Renal cortical epithelial cell (primary cell): ENCODE measurements around the gene C6orf141. TPM values are rescaled to one million over a fixed set of nuclear protein-coding genes. Genes with fewer than 3 reads are reported as not detected.
A peak's percentile ranks its signal among the peaks of the same experiment; 100 is the strongest.
"Not testable (repeated sequence)": the region's sequence is repeated elsewhere in the genome, so short reads cannot be mapped to it uniquely, and the experiment has no call there.

Experiments
- DNase-seq: peaks from one replicate; pipeline ENCODE4 v3.0.0-alpha.2; 2011; ENCODE audit warnings: low read depth
- total RNA-seq: library from RNA; depleted of rRNA; stranded (reverse); fragments of >200 nt; gene quantifications from 2 replicates; pipeline ENCODE4 v1.2.3, GENCODE V29; 2014

The C6orf141 gene
- total RNA-seq, 1 donor from 2014 or later = 2.4 TPM

DNA sequence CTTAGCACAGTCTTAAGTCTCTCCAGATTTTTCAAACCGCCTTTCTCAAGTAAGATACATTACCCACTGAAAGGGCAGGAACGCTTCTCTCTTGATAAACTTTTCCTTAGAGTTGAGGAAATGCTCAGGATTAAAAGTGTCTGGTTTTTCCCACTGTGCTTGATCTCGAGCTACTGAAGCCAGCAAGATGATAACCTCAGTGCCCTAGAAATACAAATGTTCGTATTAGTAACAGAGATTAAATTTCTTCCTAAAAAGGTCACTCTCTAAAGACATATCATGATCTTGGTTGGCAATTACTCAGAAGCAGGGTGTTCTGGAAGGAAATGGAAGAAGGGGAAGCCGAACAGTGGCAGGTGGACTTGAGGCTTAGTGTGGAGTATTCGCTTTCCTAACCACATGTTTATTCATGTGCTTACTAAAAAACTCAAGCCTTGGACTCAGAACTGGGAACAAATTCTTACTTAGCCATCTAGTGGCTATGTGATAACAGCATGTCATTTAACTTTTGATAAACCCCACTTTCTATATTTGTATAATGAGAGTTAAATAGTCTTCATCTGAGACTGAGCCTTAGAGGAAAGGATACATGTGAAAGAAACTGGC lies 20.1 kb downstream of the C6orf141 start:
- DNase-seq = peak; percentile 60

DNA sequence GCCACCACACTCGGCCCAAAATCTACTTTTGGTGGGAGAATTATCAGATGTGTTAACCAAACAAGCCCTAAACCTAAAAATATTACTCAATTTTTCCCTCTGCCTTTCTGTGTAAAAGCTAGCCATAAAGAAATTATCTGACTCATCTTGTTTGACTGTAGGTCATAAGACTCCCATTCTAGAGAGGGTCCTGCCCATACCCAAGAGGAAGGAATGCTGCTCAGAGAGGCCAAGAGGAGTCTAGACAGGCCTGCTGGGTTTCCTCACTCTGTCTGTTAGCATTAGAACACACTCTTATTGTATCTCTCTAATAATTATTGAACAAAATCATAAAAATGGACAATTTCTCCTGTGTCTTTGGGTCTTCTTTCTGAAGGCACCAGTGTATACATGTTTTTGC lies 26.1 kb downstream of the C6orf141 start:
- no peak for DNase-seq

DNA sequence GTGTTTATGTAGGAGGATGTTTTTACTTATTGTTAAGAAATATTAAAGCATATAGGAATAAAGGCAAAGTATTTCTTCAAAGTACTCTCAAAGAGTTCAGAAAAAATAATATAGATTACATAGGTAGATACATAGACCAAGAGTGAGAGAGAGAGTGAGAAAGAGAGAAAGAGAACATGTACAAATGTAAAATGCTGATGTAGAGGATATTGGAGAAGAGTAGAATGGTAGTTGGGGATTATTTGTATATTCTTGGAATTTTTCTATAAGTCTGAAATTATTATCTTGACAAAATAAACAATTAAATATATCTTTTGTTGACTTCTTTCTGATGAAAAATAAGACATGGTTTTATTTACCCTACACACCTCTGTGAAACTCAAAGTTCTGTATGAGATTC lies 29.2 kb downstream of the C6orf141 start:
- DNase-seq = no peak

DNA sequence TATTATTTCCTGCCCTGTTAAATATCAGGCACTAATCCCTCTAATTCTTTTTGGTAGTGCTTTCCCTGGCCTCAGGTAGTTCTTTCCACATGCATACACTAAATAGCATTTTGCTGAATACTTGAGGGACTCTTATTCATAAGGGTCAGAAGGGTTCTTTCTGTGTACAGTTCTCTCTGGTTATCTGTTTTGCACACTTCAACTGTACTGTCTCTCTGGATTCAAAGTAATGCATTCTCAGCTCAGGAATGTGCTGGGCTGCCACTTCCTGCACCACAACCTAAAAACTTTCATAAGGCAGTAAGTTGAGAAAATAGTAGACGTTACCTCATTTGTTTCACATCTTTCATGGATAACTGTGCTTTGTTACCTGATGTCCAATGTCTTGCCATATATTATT lies 32.1 kb downstream of the C6orf141 start:
- no peak for DNase-seq

DNA sequence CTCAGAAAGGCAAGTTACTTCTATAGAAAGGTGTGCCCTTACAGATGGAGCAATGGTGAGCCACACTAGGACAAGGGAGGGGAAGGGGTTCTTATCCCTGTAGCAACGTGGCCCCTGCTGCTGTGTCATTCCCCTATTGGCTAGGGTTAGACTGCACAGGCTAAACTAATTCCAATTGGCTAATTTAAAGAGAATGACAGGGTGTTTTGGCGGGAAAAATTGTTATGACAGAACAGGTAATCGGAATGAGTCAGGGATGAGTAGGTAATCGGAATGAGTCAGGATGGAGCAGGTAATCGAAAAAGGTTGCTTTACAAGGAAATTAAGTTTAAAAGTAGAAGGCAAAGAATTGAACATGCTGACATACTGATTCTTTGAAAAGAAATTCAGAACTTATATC lies 36.8 kb downstream of the C6orf141 start:
- not testable (repeated sequence) for DNase-seq

Other genes starting within 250 kb of the C6orf141 start
- gene MMUT, start 87.4 kb upstream of the C6orf141 start, total RNA-seq = 15.6 and 24.8 TPM in 2 replicates
- 5.0 and 10.4 TPM in 2 replicates for gene CENPQ, start 87.3 kb upstream of the C6orf141 start, total RNA-seq
- not detected in 2 replicates for gene GLYATL3, start 50.7 kb upstream of the C6orf141 start, total RNA-seq
- not detected in 2 replicates for gene RHAG, start 86.2 kb downstream of the C6orf141 start, total RNA-seq
- 0.10 TPM in 1 of 2 replicates, not detected in the other for gene CRISP2, start 162.9 kb downstream of the C6orf141 start, total RNA-seq
- not detected in 2 replicates for gene CRISP3, start 193.7 kb downstream of the C6orf141 start, total RNA-seq
- not detected in 2 replicates for gene PGK2, start 236.6 kb downstream of the C6orf141 start, total RNA-seq